Fibroblast of lung (primary cell): ENCODE results near the gene CHRND. TPM values are rescaled to one million over a fixed set of nuclear protein-coding genes. Genes with fewer than 3 reads are reported as not detected.

Experiments
- DNase-seq, 2 donors: peaks; one replicate each; pipeline versions ENCODE4 v3.0.0 to v3.0.0-alpha.2; 2010; ENCODE audit warnings: low read depth in 2 of 2
- H2AFZ ChIP-seq: 2 replicates; pipeline ENCODE4 v1.5.1; 2012; ENCODE audit warnings: low read length, control low read depth, inconsistent platforms
- H3K27ac ChIP-seq: 2 replicates; pipeline ENCODE4 v1.5.1; 2011; ENCODE audit warnings: low read length, control low read depth; ENCODE audit not compliant: insufficient read depth
- H3K27me3 ChIP-seq: 2 replicates; pipeline ENCODE4 v1.5.1; 2011; ENCODE audit warnings: mild to moderate bottlenecking, low read length; ENCODE audit not compliant: control insufficient read depth, insufficient read depth
- H3K36me3 ChIP-seq: 2 replicates; pipeline ENCODE4 v1.5.1; 2011; ENCODE audit warnings: low read length; ENCODE audit not compliant: control insufficient read depth, insufficient read depth
- H3K4me1 ChIP-seq: 2 replicates; pipeline ENCODE4 v1.5.1; 2011; ENCODE audit warnings: low read length; ENCODE audit not compliant: control insufficient read depth, insufficient read depth; ENCODE audit errors: extremely low read depth
- H3K4me2 ChIP-seq: 2 replicates; pipeline ENCODE4 v1.5.1; 2011; ENCODE audit warnings: low read length, control low read depth; ENCODE audit not compliant: insufficient read depth; ENCODE audit errors: extremely low read depth
- H3K4me3 ChIP-seq, 4 experiments: fragments of 200-600 bp in 1 of 4; sonication (generic) in 1 of 4; replicated peaks in 1 of 4; 2 replicates each; pipeline ENCODE4 v1.5.1; 2011 to 2016; ENCODE audit warnings: low read length in 4 of 4, low read depth in 3 of 4, mild to moderate bottlenecking in 3 of 4, control low read depth in 2 of 4, inconsistent platforms in 1 of 4, mixed read lengths in 1 of 4; ENCODE audit not compliant: insufficient read depth in 1 of 4; ENCODE audit errors: control extremely low read depth in 1 of 4
- H3K79me2 ChIP-seq: 2 replicates; pipeline ENCODE4 v1.5.1; 2012; ENCODE audit warnings: mild to moderate bottlenecking, low read length, inconsistent platforms; ENCODE audit not compliant: control insufficient read depth, insufficient read depth
- H3K9ac ChIP-seq: 2 replicates; pipeline ENCODE4 v1.5.1; 2011; ENCODE audit warnings: mild to moderate bottlenecking, low read length, control low read depth; ENCODE audit not compliant: insufficient read depth
- H3K9me3 ChIP-seq: 2 replicates; pipeline ENCODE4 v1.5.1; 2012; ENCODE audit warnings: low read depth, low read length; ENCODE audit not compliant: control insufficient read depth, insufficient read depth
- H4K20me1 ChIP-seq: 2 replicates; pipeline ENCODE4 v1.5.1; 2011; ENCODE audit warnings: low read length; ENCODE audit not compliant: control insufficient read depth, insufficient read depth; ENCODE audit errors: extremely low read depth
- CTCF ChIP-seq, 2 donors: IDR thresholded peaks in 1 of 2; conservative IDR thresholded peaks in 1 of 2; 1 replicate in 1 of 2; 2 replicates in 1 of 2; pipeline ENCODE4 v1.5.1; 2011 to 2012; ENCODE audit warnings: low read length in 2 of 2, control low read depth in 1 of 2, inconsistent platforms in 1 of 2, low read depth in 1 of 2, mild to moderate bottlenecking in 1 of 2
- EZH2 ChIP-seq: IDR thresholded peaks from 2 replicates; pipeline ENCODE4 v1.5.1; 2012; ENCODE audit warnings: low read length, control low read depth, mild to moderate bottlenecking; ENCODE audit errors: missing control alignments
- polyA plus RNA-seq, 2 donors: library from polyadenylated mRNA; depleted of rRNA in 1 of 2; stranded (reverse) in 1 of 2; unstranded in 1 of 2; fragments of >200 nt; gene quantifications; 2 replicates each; pipeline ENCODE4 v1.2.1, GENCODE V29; 2011 to 2012; ENCODE audit warnings: missing spikeins in 1 of 2
- total RNA-seq: library from RNA; depleted of rRNA; stranded (reverse); fragments of >200 nt; gene quantifications from 2 replicates; pipeline ENCODE4 v1.2.1, GENCODE V29; 2014

Gene CHRND
- total and polyA plus RNA-seq, 2 donors (not counting 1 experiment from before 2014, with no cell fraction given), result not detected

DNA sequence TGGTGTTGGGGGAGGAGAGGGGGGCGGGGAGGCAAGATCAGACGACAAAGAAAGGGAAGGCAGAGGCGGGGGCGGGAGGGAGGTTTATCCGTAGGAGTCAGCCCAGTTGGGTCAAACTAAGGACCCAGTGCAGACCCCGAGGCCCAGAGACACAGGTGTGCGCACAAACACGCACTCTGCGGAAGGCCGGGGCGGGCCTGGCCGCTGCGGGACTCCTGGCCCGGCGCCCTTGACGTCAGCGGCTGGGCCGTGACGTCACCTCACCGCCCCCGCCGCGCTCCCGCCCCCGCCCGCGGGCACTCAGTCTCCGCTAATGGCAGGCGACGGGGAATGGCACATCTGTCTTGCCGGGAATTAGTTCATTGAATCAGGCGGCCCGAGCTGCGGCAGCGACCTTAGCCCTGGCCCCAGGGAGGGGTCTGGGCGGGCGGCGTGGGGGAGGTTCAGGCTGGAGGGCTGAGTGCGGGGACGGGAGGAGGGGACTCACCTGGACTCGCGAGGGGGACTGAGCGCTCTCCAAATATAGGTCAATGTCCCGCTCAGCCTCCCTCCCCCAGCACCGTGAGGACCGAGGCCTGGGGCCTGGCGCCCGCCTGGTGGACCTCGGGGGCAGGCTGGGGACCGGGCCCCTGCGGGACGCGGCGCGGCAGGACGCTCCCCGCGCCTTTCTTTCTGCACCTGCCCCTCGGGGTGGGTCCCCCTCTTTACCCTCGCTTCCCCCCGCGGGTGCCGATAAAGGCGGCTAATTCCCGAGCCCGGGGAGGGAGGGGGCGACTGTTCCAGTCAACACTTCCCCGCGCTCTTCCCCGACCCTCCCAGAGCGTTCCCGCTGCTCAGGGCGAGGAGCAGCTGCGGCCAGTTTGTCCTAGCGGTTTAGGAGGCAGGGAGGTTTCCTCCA, 22.8 kb upstream of the CHRND start:
- Histone ChIP-seq H3K27me3 (peaks cover 21% of the 10 kb centered on the region), H4K20me1 (no peaks in the 10 kb centered on the region), H3K4me1 (no peaks in the 10 kb centered on the region), H2AFZ (no peak overlapping the region), H3K27ac (no peak overlapping the region), H3K4me3 (peak overlapping the region in 1 of 4 experiments; percentile 25), H3K9ac (no peak overlapping the region), H3K36me3 (no peaks in the 10 kb centered on the region), H3K79me2 (no peaks in the 10 kb centered on the region), H3K9me3 (no peaks in the 10 kb centered on the region), H3K4me2 (peak overlapping the region; percentile 25)
- TF ChIP-seq EZH2 (peak; percentile 83), CTCF (conservative IDR thresholded peaks at IDR 0.05 in 1 of 2, IDR thresholded peaks at IDR 0.05 in 1 of 2; ENCODE audit: low read depth in 1 of 2, low read length in 2 of 2) (no peak)
- DNase-seq, result peak; percentile 15 to 38

DNA sequence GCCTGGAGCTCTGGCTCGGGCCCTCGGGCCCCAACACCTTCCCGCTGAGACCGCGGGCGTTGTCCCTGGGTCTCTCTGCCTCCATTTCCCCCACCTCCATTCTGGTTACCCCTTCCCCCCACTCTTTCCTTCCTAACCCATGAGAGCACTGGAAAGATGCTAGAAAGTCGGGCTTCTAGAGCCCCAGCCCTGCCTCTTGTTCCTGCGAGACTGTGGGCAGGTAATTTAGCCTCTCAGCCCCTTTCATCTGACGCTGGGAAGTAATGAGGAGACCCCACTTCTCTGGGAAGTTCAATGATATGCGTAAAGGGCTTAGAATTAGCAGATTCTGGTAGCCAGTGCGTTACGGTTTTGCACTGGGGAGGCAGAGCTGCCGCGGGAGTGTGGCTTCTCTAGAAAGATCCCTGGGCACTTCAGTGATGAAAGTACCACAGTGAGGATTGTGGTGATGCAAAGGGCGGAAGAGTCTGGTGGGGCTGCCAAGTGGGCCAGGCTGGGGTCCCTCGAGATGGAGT, 22.1 kb upstream of the CHRND start:
- H3K27me3 ChIP-seq, result peaks cover 21% of the 10 kb centered on the region
- H3K9ac ChIP-seq, result no peak overlapping the region
- no peaks in the 10 kb centered on the region for H3K36me3 ChIP-seq
- DNase-seq, result no peak
- H3K4me2 ChIP-seq, result no peak overlapping the region
- H2AFZ ChIP-seq, result no peak overlapping the region
- no peaks in the 10 kb centered on the region for H3K9me3 ChIP-seq
- H3K4me1 ChIP-seq, result no peaks in the 10 kb centered on the region
- peak; percentile 17 for TF ChIP-seq EZH2
- no peak for TF ChIP-seq CTCF (conservative IDR thresholded peaks at IDR 0.05 in 1 of 2, IDR thresholded peaks at IDR 0.05 in 1 of 2; ENCODE audit: low read depth in 1 of 2, low read length in 2 of 2)
- no peak overlapping the region for H3K4me3 ChIP-seq
- H4K20me1 ChIP-seq, result no peaks in the 10 kb centered on the region
- no peaks in the 10 kb centered on the region for H3K79me2 ChIP-seq
- no peak overlapping the region for H3K27ac ChIP-seq

DNA sequence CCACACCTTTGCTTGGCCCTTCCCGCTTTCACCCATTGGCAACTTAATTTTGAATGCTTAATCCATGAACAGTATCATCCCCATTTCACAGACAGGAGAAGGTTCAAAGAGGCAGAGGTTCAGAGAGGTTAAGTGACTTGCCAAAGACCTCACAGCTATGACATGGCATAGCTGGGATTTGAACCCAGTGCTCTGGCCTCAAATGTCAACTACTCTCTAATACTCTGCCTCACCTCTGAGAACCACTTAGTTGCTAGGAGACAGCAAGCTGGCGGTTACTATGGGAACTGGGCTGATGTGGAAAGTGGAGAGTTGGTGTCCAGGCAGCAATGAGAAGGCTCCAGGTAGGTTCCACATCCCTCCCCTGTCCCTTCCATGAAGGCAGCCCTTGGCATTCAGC, 21.5 kb upstream of the CHRND start:
- Histone ChIP-seq H3K9ac (no peak overlapping the region), H2AFZ (no peak overlapping the region), H3K27me3 (peaks cover 21% of the 10 kb centered on the region), H3K27ac (no peak overlapping the region), H4K20me1 (no peaks in the 10 kb centered on the region), H3K36me3 (no peaks in the 10 kb centered on the region), H3K9me3 (no peaks in the 10 kb centered on the region), H3K79me2 (no peaks in the 10 kb centered on the region), H3K4me3 (no peak overlapping the region), H3K4me1 (no peaks in the 10 kb centered on the region), H3K4me2 (no peak overlapping the region)
- TF ChIP-seq EZH2 (no peak), CTCF (conservative IDR thresholded peaks at IDR 0.05 in 1 of 2, IDR thresholded peaks at IDR 0.05 in 1 of 2; ENCODE audit: low read depth in 1 of 2, low read length in 2 of 2) (no peak)
- no peak for DNase-seq
